Measurements from ENCODE around the gene ESR1. TPM values are rescaled to one million over a fixed set of nuclear protein-coding genes. Genes with fewer than 3 reads are reported as not detected.

The ESR1 gene
- total RNA-seq, 2 donors from 2014 or later = 0.52 to 4.3 TPM

DNA sequence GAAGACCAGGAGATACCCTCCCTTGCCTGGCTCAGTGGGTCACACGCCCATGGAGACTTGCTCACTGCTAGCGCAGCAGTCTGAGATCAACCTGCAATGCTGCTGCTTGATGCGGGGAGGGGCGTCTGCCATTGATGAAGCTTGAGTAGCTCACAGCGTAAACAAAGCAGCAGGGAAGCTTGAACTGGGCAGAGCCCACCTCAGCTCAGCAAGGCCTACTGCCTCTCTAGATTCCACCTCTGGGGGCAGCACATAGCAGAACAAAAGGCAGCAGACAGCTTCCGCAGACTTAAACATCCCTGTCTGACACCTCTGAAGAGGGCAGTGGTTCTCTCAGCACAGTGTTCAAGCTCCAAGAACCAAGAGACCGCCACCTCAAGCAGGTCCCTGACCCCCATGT is 271.3 kb downstream of the ESR1 start:
- peaks cover 0 to 13% (median 0%) of the 10 kb centered on the region in 3 donors for H3K9me3 ChIP-seq
- H3K4me3 ChIP-seq = no peak overlapping the region
- no peaks in the 10 kb centered on the region for H3K36me3 ChIP-seq (replicated peaks in 1 of 2; ENCODE audit: insufficient read depth in 1 of 2, low read depth in 2 of 2)
- H3K27me3 ChIP-seq = no peaks in the 10 kb centered on the region
- ATAC-seq (no peak), DNase-seq (no peak)
- no peak overlapping the region for H3K27ac ChIP-seq
- no peak for TF ChIP-seq POLR2A (IDR thresholded peaks at IDR 0.05)
- TF ChIP-seq, protein P1, sequence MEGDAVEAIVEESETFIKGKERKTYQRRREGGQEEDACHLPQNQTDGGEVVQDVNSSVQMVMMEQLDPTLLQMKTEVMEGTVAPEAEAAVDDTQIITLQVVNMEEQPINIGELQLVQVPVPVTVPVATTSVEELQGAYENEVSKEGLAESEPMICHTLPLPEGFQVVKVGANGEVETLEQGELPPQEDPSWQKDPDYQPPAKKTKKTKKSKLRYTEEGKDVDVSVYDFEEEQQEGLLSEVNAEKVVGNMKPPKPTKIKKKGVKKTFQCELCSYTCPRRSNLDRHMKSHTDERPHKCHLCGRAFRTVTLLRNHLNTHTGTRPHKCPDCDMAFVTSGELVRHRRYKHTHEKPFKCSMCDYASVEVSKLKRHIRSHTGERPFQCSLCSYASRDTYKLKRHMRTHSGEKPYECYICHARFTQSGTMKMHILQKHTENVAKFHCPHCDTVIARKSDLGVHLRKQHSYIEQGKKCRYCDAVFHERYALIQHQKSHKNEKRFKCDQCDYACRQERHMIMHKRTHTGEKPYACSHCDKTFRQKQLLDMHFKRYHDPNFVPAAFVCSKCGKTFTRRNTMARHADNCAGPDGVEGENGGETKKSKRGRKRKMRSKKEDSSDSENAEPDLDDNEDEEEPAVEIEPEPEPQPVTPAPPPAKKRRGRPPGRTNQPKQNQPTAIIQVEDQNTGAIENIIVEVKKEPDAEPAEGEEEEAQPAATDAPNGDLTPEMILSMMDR (IDR thresholded peaks at IDR 0.05) = no peak
- intact Hi-C loops (cut with DNase I) = no loop called here
- WGBS, 2 donors = 43 to 66% methylated on average over 6 to 7 of the region's 7 CpGs
- H3K4me1 ChIP-seq = no peaks in the 10 kb centered on the region

DNA sequence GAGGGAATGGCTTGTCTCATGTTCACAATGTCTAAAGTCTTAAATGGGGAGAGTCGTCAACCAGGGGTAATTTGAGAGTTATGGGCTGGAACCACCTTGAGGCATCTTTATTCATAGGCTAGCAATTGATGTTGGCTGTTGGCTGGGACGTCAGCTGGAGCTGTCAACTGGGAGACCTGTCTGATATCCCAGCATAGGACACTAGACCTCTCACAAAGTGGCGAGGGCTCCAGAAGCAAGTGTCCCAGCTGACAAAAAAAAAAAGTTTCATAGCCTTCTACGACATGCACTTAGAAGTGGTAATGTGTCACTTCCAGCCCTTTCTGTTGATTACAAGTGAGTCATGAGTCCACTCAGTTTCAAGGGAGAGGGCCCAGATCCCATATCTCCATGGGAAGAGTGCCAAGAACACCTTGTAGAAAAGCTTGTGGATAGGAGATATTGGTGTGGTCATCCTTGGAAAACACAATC is 278.0 kb downstream of the ESR1 start:
- H3K36me3 ChIP-seq (replicated peaks in 1 of 2; ENCODE audit: insufficient read depth in 1 of 2, low read depth in 2 of 2) = no peaks in the 10 kb centered on the region
- ATAC-seq = no peak
- no peak for DNase-seq
- H3K27me3 ChIP-seq = no peaks in the 10 kb centered on the region
- WGBS, 2 donors = 51 to 62% methylated on average over 4 of the region's 4 CpGs
- H3K4me1 ChIP-seq = no peaks in the 10 kb centered on the region
- no peaks in the 10 kb centered on the region for H3K9me3 ChIP-seq
- intact Hi-C loops (cut with DNase I) = no loop called here
- H3K4me3 ChIP-seq = no peak overlapping the region
- H3K27ac ChIP-seq = no peak overlapping the region
- TF ChIP-seq POLR2A (IDR thresholded peaks at IDR 0.05) = no peak
- TF ChIP-seq, protein P1 (IDR thresholded peaks at IDR 0.05) = no peak

DNA sequence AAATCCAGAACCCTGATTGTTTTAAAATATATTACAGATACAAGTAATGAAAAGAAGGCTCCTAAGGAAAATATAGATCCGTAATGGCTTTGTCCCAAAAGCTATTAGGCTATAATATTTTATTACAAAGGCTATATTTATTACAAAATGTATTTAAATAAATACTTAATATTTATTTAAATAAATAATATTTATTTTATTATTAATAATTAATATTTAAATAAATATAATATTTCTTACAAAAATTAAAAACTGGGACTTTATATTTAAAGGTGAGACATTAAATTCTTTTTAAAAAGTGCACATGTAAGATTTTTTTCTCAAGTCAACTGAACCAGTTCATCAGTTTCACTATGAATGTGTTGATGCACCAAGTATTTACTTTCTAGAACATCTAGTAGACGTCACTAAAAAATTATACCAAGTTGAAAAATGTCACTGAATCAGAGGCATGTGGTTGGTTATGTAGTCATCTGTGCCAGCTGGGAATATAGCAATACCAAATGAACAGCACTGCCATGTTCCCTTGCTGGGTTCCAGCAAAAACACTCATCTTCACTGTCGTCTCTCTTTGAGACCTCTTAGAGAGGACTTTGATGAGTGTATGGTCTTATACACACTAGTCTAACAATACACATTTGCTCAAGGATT is 278.9 kb downstream of the ESR1 start:
- H3K36me3 ChIP-seq (replicated peaks in 1 of 2; ENCODE audit: insufficient read depth in 1 of 2, low read depth in 2 of 2) = no peaks in the 10 kb centered on the region
- H3K27me3 ChIP-seq = no peaks in the 10 kb centered on the region
- ATAC-seq (no peak), DNase-seq (no peak)
- H3K4me1 ChIP-seq = no peaks in the 10 kb centered on the region
- intact Hi-C loops (cut with DNase I) = no loop called here
- TF ChIP-seq, protein P1 (IDR thresholded peaks at IDR 0.05) = no peak
- TF ChIP-seq POLR2A (IDR thresholded peaks at IDR 0.05) = no peak
- WGBS, 2 donors = 54 to 55% methylated on average over 3 of the region's 3 CpGs
- H3K4me3 ChIP-seq = no peak overlapping the region
- H3K27ac ChIP-seq = no peak overlapping the region
- no peaks in the 10 kb centered on the region for H3K9me3 ChIP-seq

DNA sequence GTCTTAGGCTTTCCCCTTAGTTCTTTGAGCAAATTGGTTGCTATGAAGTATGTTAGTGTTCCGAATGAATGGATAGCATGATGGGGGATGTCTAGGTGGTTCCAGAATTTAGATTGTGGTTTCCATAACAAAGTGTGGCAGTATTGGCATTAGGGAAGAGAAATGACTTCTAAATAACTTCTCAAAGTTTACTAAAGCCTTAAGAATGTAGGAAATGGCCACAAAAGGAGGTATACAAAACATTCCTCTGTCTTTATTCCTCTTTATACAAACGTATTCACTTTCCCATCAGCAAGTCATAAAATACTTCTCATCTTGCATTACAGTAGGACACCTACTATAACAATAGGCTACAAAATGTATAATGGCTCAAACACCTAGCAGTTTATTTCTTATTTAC is 279.6 kb downstream of the ESR1 start:
- 28 to 39% methylated on average over 2 of the region's 2 CpGs for WGBS, 2 donors
- DNase-seq (no peak), ATAC-seq (no peak)

More for the DNA sequence above, 279.6 kb downstream of the ESR1 start:
- Histone ChIP-seq H3K4me3 (no peak overlapping the region), H3K9me3 (no peaks in the 10 kb centered on the region), H3K27me3 (no peaks in the 10 kb centered on the region), H3K27ac (no peak overlapping the region), H3K4me1 (no peaks in the 10 kb centered on the region), H3K36me3 (replicated peaks in 1 of 2; ENCODE audit: insufficient read depth in 1 of 2, low read depth in 2 of 2) (no peaks in the 10 kb centered on the region)
- TF ChIP-seq, protein P1 (IDR thresholded peaks at IDR 0.05) = no peak
- no peak for TF ChIP-seq POLR2A (IDR thresholded peaks at IDR 0.05)
- intact Hi-C loops (cut with DNase I) = no loop called here
